22Rv1 (cell line): Measurements from ENCODE around the gene HMG20B.

Source experiments
- H3K27ac ChIP-seq: fragments of 450-650 bp; 2 replicates; pipeline ENCODE4 v1.5.1; 2017
- ZFX ChIP-seq: fragments of 450-650 bp; IDR thresholded peaks from 2 replicates; pipeline ENCODE4 v1.6.1; 2017; ENCODE audit warnings: antibody characterized with exemption, borderline replicate concordance
- TF ChIP-seq, protein P1 (sequence below): fragments of 450-650 bp; IDR thresholded peaks from 2 replicates; pipeline ENCODE4 v1.5.1; 2017; ENCODE audit warnings: mild to moderate bottlenecking

HMG20B gene

DNA sequence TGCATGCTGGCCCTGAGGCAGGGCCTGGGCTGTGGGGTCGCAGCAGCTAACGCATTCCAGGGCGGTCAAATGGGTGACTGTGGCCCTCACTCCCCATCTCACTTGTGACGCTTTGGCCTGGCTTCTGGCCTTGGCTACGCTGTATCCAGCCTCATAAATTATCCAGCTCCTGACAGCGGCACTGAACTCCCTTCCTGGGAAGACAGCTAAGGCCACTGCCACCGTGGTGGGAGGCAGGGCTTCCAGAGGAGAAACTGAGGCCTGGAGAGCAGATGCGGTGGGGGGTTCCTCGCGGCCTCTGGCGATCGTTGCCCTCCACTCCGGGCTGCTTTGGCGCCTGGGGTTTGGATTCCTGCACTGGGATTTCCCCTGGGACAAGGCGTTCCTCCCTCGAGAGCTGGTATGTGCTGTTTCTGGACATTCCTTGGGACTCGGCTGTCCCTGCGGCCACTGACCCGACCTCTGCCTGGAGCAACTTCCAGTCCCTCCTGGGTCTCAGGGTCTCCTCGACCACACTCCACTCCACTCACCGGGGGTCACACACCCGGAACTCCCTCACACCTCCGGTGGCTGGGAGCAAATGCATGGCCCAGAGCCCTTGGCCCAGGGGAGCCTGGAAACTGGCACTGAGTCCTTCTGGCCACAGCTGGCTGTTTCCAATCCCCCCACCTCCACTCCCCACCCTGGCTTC lies 30.5 kb downstream of the HMG20B start:
- no peak overlapping the region for H3K27ac ChIP-seq
- TF ChIP-seq, protein P1, sequence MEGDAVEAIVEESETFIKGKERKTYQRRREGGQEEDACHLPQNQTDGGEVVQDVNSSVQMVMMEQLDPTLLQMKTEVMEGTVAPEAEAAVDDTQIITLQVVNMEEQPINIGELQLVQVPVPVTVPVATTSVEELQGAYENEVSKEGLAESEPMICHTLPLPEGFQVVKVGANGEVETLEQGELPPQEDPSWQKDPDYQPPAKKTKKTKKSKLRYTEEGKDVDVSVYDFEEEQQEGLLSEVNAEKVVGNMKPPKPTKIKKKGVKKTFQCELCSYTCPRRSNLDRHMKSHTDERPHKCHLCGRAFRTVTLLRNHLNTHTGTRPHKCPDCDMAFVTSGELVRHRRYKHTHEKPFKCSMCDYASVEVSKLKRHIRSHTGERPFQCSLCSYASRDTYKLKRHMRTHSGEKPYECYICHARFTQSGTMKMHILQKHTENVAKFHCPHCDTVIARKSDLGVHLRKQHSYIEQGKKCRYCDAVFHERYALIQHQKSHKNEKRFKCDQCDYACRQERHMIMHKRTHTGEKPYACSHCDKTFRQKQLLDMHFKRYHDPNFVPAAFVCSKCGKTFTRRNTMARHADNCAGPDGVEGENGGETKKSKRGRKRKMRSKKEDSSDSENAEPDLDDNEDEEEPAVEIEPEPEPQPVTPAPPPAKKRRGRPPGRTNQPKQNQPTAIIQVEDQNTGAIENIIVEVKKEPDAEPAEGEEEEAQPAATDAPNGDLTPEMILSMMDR = no peak
- TF ChIP-seq ZFX = no peak

DNA sequence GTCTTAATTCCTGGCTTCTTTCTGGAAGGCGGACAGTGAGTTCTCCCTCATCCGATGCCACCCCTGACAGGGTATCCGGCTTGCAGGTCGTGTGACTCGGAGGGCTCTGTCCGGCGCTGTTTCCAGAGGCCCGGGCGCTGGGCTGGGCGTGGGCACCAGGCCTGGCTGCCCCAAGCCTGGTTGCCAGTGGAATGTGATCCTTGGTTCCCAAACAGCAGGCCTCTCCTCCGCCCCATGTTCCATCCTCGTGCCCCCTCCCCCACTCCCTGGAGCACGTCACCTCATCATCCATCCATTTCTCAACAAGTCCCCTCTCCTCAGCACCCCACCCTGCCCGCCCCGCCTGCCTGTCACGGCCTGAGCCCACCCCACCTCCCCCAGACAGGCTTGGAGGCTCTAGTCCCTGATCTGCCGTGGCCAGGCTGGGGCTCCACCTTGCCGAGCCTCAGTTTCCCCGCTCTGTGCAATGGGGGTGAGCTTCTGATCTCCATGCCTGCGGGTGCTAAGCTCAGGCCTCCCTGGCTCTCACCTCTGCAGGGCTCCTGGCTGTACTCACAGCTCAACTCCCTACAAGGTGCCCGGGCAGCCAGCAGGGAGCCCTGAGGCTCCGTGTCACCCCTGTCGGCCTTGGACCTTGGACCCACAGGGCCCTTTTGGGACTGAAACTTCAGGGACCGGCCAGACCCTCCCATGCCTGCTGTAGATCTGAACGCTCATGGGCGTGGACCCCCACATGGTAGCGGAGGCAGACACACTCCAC lies 31.7 kb downstream of the HMG20B start:
- no peak overlapping the region for H3K27ac ChIP-seq
- TF ChIP-seq ZFX = no peak
- TF ChIP-seq, protein P1 = no peak

DNA sequence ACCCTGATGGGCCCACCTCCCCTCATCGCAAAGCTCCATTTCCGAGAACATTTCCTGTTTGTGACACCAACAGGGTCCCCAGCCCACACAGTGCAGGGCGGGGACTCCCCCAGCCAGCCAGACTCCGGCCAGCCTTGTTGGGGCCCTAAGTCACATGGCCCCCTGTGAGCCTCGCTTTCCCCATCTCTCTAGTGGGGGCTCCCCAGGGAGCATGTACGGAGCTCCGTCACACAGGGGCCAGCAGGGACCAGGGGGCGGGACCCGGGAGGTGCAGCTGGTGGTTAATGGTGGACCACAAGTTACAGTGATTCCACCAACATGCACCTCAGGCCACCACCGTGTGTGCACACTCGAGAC lies 32.2 kb downstream of the HMG20B start:
- H3K27ac ChIP-seq = no peak overlapping the region
- TF ChIP-seq ZFX = no peak
- TF ChIP-seq, protein P1 = no peak

DNA sequence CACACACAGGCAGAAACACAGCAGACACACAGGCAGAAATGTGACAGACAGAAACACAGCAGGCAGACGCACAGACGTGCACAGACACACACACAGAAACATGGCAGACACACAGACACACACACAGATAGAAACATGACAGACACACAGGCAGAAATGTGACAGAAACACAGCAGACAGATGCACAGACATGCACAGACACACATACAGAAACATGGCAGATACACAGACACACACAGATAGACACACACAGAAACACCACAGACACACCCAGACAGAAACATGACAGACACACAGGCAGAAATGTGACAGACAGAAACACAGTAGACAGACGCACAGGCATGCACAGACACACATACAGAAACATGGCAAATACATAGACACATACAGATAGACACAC lies 32.6 kb downstream of the HMG20B start:
- TF ChIP-seq ZFX = no peak
- TF ChIP-seq, protein P1 = no peak

DNA sequence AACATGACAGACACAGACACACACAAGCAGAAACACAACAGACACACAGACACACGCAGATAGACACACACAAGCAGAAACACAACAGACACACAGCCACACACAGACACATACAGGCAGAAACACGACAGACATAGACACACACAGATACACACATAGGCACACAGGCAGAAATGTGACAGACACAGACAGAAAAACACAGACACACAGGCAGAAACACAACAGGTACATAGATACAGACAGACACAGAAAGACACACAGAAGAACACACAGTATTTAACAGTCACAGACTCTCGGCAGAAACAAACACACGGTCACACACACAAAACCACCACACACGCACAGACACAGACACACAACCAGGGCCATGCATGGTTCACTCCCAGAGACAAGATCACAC lies 33.0 kb downstream of the HMG20B start:
- TF ChIP-seq, protein P1 = no peak
- peak overlapping the region; percentile 69 for H3K27ac ChIP-seq

More for the DNA sequence above, 32.6 kb downstream of the HMG20B start:
- H3K27ac ChIP-seq = peak overlapping the region; percentile 69

DNA sequence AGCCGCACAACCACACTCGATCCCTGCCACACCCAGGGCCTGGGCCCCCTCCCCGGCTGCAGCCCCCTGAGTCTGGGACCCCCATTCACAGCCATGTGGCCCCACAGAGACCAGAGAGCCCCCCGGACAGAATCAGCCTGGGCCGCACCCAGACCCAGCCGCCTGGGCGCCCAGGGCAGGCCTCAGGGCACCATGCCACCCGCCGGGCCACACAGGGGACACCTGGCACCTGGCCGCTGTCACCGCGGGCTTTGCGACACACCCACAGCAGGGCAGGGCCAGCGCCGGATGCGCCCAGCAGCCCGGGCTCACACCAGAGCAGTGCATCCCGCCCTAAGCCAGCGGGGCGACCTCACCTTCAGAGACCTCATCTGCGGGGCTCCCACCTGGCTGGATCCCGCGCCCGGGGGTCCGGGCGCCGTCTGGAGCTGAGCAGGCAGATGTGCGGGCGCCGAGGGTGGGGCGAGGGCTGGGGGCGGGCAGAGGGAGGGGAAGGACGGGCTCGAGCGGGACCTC lies 33.5 kb downstream of the HMG20B start:
- H3K27ac ChIP-seq = peak overlapping the region; percentile 69
- TF ChIP-seq, protein P1 = no peak
- no peak for TF ChIP-seq ZFX
